Germinal center (tissue), 1 donor: ENCODE measurements around the gene PSMB7.

Experiments used
- DNase-seq: peaks from one replicate; pipeline ENCODE4 v3.0.0; 2012; ENCODE audit warnings: mixed read lengths, low spot score

The PSMB7 gene

GRCh38 chr9:124345063-124345462 lies 70.2 kb downstream of the PSMB7 start:
- DNase-seq = no peak

- no peak for DNase-seq
Observed at GRCh38 chr9:124344291-124345050, 70.8 kb downstream of the PSMB7 start.

- DNase-seq = no peak
Observed at GRCh38 chr9:124343533-124344290, 71.5 kb downstream of the PSMB7 start.

GRCh38 chr9:124342776-124343485 lies 72.3 kb downstream of the PSMB7 start:
- DNase-seq = no peak

GRCh38 chr9:124342402-124342775 lies 72.9 kb downstream of the PSMB7 start:
- no peak for DNase-seq

GRCh38 chr9:124341455-124342170 lies 73.6 kb downstream of the PSMB7 start:
- DNase-seq = no peak

GRCh38 chr9:124340219-124341069 lies 74.8 kb downstream of the PSMB7 start:
- DNase-seq = no peak

- no peak for DNase-seq
Observed at GRCh38 chr9:124339603-124340146, 75.6 kb downstream of the PSMB7 start.

GRCh38 chr9:124337562-124337961 lies 77.7 kb downstream of the PSMB7 start:
- DNase-seq = no peak

- DNase-seq = no peak
Observed at GRCh38 chr9:124335320-124335707, 79.9 kb downstream of the PSMB7 start.

GRCh38 chr9:124334568-124335319 lies 80.5 kb downstream of the PSMB7 start:
- no peak for DNase-seq

- DNase-seq = no peak
Observed at GRCh38 chr9:124333203-124333579, 82.1 kb downstream of the PSMB7 start.

- DNase-seq = no peak
Observed at GRCh38 chr9:124332361-124333202, 82.7 kb downstream of the PSMB7 start.

GRCh38 chr9:124331580-124331979 lies 83.7 kb downstream of the PSMB7 start:
- no peak for DNase-seq

- no peak for DNase-seq
Observed at GRCh38 chr9:124330011-124330697, 85.1 kb downstream of the PSMB7 start.

GRCh38 chr9:124329206-124329792 lies 85.9 kb downstream of the PSMB7 start:
- DNase-seq = no peak

- DNase-seq = no peak
Observed at GRCh38 chr9:124328285-124328684, 87.0 kb downstream of the PSMB7 start.

- no peak for DNase-seq
Observed at GRCh38 chr9:124327491-124327890, 87.8 kb downstream of the PSMB7 start.
